ENCODE data around the gene ENDOG.

DNA sequence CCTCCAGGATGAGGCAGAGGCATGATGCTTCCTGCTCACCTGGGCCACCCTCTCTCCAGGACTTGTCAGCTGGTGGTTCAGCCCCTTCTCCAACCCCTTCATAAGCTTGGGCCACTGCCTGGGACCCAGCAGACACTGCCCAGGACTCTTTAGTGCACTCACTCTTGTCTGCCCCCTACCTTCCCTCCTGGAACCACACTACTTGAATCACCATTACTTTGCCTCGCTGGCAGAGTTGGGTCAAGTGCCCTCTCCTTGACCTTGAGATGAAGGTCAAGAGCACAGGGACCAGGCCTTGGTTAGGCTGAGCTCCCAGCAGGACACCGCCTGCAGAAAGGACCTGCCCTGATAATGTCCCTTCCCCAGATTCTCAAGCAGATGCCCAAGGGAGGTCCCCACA, 8.5 kb upstream of the ENDOG start:
- TF ChIP-seq POLR2A (IDR thresholded peaks at IDR 0.05) = no peak
- TF ChIP-seq, protein P1, sequence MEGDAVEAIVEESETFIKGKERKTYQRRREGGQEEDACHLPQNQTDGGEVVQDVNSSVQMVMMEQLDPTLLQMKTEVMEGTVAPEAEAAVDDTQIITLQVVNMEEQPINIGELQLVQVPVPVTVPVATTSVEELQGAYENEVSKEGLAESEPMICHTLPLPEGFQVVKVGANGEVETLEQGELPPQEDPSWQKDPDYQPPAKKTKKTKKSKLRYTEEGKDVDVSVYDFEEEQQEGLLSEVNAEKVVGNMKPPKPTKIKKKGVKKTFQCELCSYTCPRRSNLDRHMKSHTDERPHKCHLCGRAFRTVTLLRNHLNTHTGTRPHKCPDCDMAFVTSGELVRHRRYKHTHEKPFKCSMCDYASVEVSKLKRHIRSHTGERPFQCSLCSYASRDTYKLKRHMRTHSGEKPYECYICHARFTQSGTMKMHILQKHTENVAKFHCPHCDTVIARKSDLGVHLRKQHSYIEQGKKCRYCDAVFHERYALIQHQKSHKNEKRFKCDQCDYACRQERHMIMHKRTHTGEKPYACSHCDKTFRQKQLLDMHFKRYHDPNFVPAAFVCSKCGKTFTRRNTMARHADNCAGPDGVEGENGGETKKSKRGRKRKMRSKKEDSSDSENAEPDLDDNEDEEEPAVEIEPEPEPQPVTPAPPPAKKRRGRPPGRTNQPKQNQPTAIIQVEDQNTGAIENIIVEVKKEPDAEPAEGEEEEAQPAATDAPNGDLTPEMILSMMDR (IDR thresholded peaks at IDR 0.05) = no peak
